HG02840 (cell line): Measurements from ENCODE around the gene USP8.

Experiments used
- ATAC-seq: cut with Tn5 transposase; IDR thresholded peaks from one replicate; pipeline ENCODE4 v1.9.1; 2021; ENCODE audit warnings: mild to moderate bottlenecking, moderate library complexity, moderate number of reproducible peaks; ENCODE audit not compliant: unreplicated experiment, low FRiP score

The USP8 gene

DNA sequence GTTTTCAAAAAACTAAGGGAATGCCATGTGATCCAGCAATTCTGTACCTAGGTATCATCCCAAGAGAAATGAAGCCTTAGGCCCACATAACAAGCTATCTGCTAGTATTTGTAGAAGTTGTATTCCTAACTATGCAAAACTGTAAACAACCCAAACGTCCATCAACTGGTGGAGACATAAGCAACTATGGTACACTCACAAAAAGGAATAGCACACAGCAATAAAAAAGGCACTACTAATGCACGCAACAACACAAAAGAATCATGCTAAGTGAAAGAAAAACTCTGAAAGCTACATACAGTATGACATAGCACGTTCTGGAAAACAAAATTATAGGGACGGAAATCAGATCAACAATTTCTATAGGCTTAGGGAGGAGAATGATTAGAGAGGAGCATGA lies 107.0 kb downstream of the USP8 start:
- no peak for ATAC-seq

DNA sequence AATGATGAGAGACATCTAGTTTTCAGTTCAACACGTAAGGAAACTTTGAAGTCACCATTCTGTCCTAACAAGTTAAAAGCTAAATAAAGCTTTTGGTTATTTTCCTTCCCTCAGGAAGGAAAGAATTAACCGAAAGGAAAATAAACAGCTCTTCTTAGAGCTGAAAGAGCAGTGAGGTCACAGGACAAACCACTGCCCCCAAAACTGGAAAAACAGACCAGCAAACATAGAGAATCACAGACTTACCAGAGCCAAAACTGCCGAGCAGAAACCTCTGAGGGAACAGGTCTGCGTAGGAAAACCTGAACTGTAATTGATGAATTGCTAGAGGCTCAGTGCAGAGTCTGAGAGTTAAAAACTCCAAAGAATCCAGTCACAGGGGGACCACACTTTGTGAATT lies 107.6 kb downstream of the USP8 start:
- no peak for ATAC-seq

DNA sequence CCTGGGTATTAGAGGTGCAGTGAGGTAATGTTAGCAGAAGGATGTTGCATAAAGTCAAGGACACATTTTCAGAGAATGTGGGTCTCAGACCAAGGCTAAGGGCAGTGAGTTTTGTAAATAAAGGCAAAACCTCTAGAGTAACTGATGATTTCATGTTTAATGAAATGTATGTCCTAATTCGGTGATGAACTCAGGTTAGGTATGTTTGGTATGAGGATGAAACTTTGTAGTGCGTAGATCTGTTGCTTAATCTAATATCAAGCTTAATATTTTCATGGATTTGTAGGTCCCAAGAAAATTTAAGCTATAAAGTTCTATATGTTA lies 118.6 kb downstream of the USP8 start:
- no peak for ATAC-seq

- ATAC-seq: no peak
Observed at GRCh38 chr15:50543556-50543955, 119.4 kb downstream of the USP8 start.

DNA sequence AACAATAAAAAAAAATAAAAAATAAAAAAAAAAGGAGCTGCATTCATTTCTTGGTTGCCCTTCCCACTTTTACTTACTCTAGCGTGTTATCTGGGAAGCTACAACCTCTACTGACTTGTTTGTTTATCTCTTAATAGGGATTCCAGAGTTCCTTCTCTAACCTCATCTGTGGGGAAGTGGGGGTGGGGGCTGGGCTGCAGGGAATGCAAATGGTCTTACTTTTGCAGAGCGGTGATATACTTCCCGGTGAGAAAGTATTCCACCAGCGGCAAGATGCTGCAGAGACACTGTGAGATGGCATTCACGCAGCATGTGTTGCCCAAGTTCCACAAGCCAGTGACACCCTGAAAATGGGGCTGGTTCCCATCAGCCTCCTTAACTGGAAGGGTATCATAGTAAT lies 120.2 kb downstream of the USP8 start:
- ATAC-seq: no peak

GRCh38 chr15:50546566-50546965 lies 122.4 kb downstream of the USP8 start, which contains the start of gene USP50:
TSS of gene USP50 (minus strand) at chr15:50546666. CDS start at chr15:50546525, 141 bp downstream.
- ATAC-seq: no peak

GRCh38 chr15:50549326-50549725 lies 125.1 kb downstream of the USP8 start:
- no peak for ATAC-seq

DNA sequence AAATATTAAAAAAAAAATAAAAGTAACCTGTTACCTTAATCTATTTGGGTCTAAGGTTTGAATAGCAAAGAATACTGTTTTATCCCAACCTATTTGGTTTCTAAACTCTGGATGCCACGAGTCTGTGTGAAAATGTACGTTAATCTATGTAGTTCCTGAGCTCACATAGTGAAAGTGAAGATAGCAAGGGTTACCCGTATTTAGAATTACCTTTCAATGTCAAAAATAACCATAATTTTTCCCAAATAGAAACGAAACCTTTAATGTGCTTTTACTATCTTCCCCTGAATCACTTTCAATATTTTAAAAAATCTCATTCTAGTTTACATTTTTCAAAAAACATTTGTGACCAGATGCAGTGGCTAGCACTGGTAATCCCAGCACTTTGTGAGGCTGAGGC lies 128.0 kb downstream of the USP8 start:
- ATAC-seq: no peak

DNA sequence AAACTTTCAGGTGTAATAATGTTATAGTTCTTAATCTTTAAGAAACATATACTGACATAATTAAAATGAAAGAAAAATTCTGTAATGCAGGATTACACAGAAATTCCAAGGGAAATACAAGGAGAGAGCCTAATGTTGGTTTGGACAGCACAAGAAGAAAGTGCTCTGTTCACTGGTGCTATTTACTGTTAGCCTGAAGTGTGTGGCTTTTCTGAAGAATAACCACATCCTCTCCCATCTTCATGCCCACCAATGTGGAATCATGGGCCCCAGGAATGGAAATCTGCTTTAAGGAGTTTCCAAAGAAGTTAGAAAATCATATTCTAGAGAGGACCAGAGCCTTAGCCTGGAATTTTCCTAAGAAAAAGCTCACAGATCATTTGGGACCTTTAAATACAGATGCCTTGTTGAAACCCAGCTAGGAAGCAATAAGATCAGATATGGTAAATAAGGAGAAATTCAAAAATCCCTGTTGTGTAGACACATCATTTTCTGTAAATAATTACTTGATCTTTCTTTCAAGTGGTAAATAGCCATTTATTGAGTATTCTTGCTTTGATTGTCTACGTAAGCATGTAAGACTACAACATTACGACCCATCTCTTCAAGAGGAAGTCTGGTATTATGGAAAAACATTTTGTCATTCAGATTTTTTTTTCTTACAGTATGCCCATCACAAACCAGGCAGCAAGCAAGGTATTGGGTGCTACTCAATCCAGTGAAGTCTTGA lies 132.6 kb downstream of the USP8 start:
- no peak for ATAC-seq

DNA sequence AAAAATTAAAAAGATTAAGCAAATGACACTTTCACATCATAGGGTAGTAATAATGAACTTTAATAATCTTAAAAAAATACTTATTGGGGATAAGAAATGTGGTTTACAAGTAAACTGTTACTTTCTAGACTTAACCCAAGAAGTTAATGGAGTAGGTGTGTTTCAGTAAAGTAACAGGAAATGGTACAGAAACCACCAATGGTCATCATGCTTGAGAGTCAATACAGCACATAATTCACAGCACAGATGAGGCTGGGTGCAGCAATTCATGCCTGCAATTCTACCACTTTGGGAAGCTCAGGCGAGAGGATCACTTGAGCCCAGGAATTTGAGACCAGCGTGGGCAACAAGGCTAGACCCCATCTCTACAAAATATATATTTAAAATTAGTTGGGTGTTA lies 133.8 kb downstream of the USP8 start:
- ATAC-seq: no peak

- no peak for ATAC-seq
Observed at GRCh38 chr15:50562735-50563640, 138.8 kb downstream of the USP8 start.

- no peak for ATAC-seq
Observed at GRCh38 chr15:50563756-50564155, 139.6 kb downstream of the USP8 start.
